Measurements from ENCODE around the gene SCN8A.
A peak's percentile ranks its signal among the peaks of the same experiment; 100 is the strongest.
"Not testable (repeated sequence)": the region's sequence is repeated elsewhere in the genome, so short reads cannot be mapped to it uniquely, and the experiment has no call there.

The SCN8A gene

GRCh38 chr12:51592034-51592705, 1.1 kb downstream of the SCN8A start:
- 3 to 8% methylated on average over 6 to 8 of the region's 11 CpGs for WGBS, 2 experiments (ENCODE audit: insufficient coverage in 2 of 2)
- peak overlapping the region; percentile 71 for H3K4me3 ChIP-seq (ENCODE audit: extremely low read depth, insufficient read depth, low read length, poor library complexity, severe bottlenecking)
- H3K27ac ChIP-seq (ENCODE audit: low read depth, low read length, severe bottlenecking), result no peak overlapping the region
- H3K36me3 ChIP-seq (ENCODE audit: control insufficient read depth, insufficient read depth, low read length), result no peaks in the 10 kb centered on the region
- peaks cover 4% of the 10 kb centered on the region for H3K4me1 ChIP-seq (ENCODE audit: control insufficient read depth, insufficient read depth, low read length, poor library complexity, severe bottlenecking)
- no peaks in the 10 kb centered on the region for H3K9me3 ChIP-seq (ENCODE audit: control insufficient read depth, low read length)

- no peak overlapping the region for H3K27ac ChIP-seq (ENCODE audit: low read depth, low read length, severe bottlenecking)
- 92 to 100% methylated on average over 2 of the region's 2 CpGs for WGBS, 2 experiments (ENCODE audit: insufficient coverage in 2 of 2)
- peaks cover 4% of the 10 kb centered on the region for H3K4me1 ChIP-seq (ENCODE audit: control insufficient read depth, insufficient read depth, low read length, poor library complexity, severe bottlenecking)
- no peaks in the 10 kb centered on the region for H3K9me3 ChIP-seq (ENCODE audit: control insufficient read depth, low read length)
- no peaks in the 10 kb centered on the region for H3K36me3 ChIP-seq (ENCODE audit: control insufficient read depth, insufficient read depth, low read length)
- no peak overlapping the region for H3K4me3 ChIP-seq (ENCODE audit: extremely low read depth, insufficient read depth, low read length, poor library complexity, severe bottlenecking)
These were observed 2.0 kb downstream of the SCN8A start for GRCh38 chr12:51593021-51593420.

GRCh38 chr12:51593539-51593938, 2.5 kb downstream of the SCN8A start:
- Histone ChIP-seq H3K4me1 (ENCODE audit: control insufficient read depth, insufficient read depth, low read length, poor library complexity, severe bottlenecking) (peaks cover 4% of the 10 kb centered on the region), H3K36me3 (ENCODE audit: control insufficient read depth, insufficient read depth, low read length) (no peaks in the 10 kb centered on the region), H3K27ac (ENCODE audit: low read depth, low read length, severe bottlenecking) (no peak overlapping the region), H3K4me3 (ENCODE audit: extremely low read depth, insufficient read depth, low read length, poor library complexity, severe bottlenecking) (no peak overlapping the region), H3K9me3 (ENCODE audit: control insufficient read depth, low read length) (no peaks in the 10 kb centered on the region)
- 61% methylated on average over 3 of the region's 5 CpGs; no CpG with 5 or more reads in 1 of the 2 experiments for WGBS, 2 experiments (ENCODE audit: insufficient coverage in 2 of 2)

GRCh38 chr12:51598156-51598555, 7.1 kb downstream of the SCN8A start:
- H3K9me3 ChIP-seq (ENCODE audit: control insufficient read depth, low read length), result no peaks in the 10 kb centered on the region
- H3K4me3 ChIP-seq (ENCODE audit: extremely low read depth, insufficient read depth, low read length, poor library complexity, severe bottlenecking), result no peak overlapping the region
- 75 to 83% methylated on average over 1 to 2 of the region's 4 CpGs for WGBS, 2 experiments (ENCODE audit: insufficient coverage in 2 of 2)
- no peaks in the 10 kb centered on the region for H3K36me3 ChIP-seq (ENCODE audit: control insufficient read depth, insufficient read depth, low read length)
- H3K27ac ChIP-seq (ENCODE audit: low read depth, low read length, severe bottlenecking), result no peak overlapping the region
- H3K4me1 ChIP-seq (ENCODE audit: control insufficient read depth, insufficient read depth, low read length, poor library complexity, severe bottlenecking), result no peaks in the 10 kb centered on the region

- Histone ChIP-seq H3K27ac (ENCODE audit: low read depth, low read length, severe bottlenecking) (no peak overlapping the region), H3K4me3 (ENCODE audit: extremely low read depth, insufficient read depth, low read length, poor library complexity, severe bottlenecking) (no peak overlapping the region), H3K36me3 (ENCODE audit: control insufficient read depth, insufficient read depth, low read length) (no peaks in the 10 kb centered on the region), H3K9me3 (ENCODE audit: control insufficient read depth, low read length) (no peaks in the 10 kb centered on the region), H3K4me1 (ENCODE audit: control insufficient read depth, insufficient read depth, low read length, poor library complexity, severe bottlenecking) (no peaks in the 10 kb centered on the region)
- WGBS, 2 experiments (ENCODE audit: insufficient coverage in 2 of 2), result no CpG with 5 or more reads among the region's 1 CpG
These were observed 9.7 kb downstream of the SCN8A start for GRCh38 chr12:51600721-51601120.

GRCh38 chr12:51601241-51601640, 10.2 kb downstream of the SCN8A start:
- H3K4me1 ChIP-seq (ENCODE audit: control insufficient read depth, insufficient read depth, low read length, poor library complexity, severe bottlenecking), result no peaks in the 10 kb centered on the region
- H3K4me3 ChIP-seq (ENCODE audit: extremely low read depth, insufficient read depth, low read length, poor library complexity, severe bottlenecking), result no peak overlapping the region
- no peaks in the 10 kb centered on the region for H3K36me3 ChIP-seq (ENCODE audit: control insufficient read depth, insufficient read depth, low read length)
- H3K9me3 ChIP-seq (ENCODE audit: control insufficient read depth, low read length), result no peaks in the 10 kb centered on the region
- no peak overlapping the region for H3K27ac ChIP-seq (ENCODE audit: low read depth, low read length, severe bottlenecking)

- no CpG with 5 or more reads among the region's 1 CpG for WGBS, 2 experiments (ENCODE audit: insufficient coverage in 2 of 2)
- H3K4me1 ChIP-seq (ENCODE audit: control insufficient read depth, insufficient read depth, low read length, poor library complexity, severe bottlenecking); H3K9me3 ChIP-seq (ENCODE audit: control insufficient read depth, low read length); H3K36me3 ChIP-seq (ENCODE audit: control insufficient read depth, insufficient read depth, low read length); H3K4me3 ChIP-seq (ENCODE audit: extremely low read depth, insufficient read depth, low read length, poor library complexity, severe bottlenecking); H3K27ac ChIP-seq (ENCODE audit: low read depth, low read length, severe bottlenecking): not testable (repeated sequence)
These were observed 14.9 kb downstream of the SCN8A start for GRCh38 chr12:51605896-51606295.

- H3K4me3 ChIP-seq (ENCODE audit: extremely low read depth, insufficient read depth, low read length, poor library complexity, severe bottlenecking); H3K36me3 ChIP-seq (ENCODE audit: control insufficient read depth, insufficient read depth, low read length); H3K4me1 ChIP-seq (ENCODE audit: control insufficient read depth, insufficient read depth, low read length, poor library complexity, severe bottlenecking); H3K9me3 ChIP-seq (ENCODE audit: control insufficient read depth, low read length); H3K27ac ChIP-seq (ENCODE audit: low read depth, low read length, severe bottlenecking): not testable (repeated sequence)
- 100% methylated on average over 1 to 2 of the region's 2 CpGs for WGBS, 2 experiments (ENCODE audit: insufficient coverage in 2 of 2)
These were observed 16.2 kb downstream of the SCN8A start for GRCh38 chr12:51607197-51607596.

GRCh38 chr12:51620448-51620847, 29.4 kb downstream of the SCN8A start:
- Histone ChIP-seq H3K4me1 (ENCODE audit: control insufficient read depth, insufficient read depth, low read length, poor library complexity, severe bottlenecking) (peaks cover 17% of the 10 kb centered on the region), H3K9me3 (ENCODE audit: control insufficient read depth, low read length) (no peaks in the 10 kb centered on the region), H3K27ac (ENCODE audit: low read depth, low read length, severe bottlenecking) (no peak overlapping the region), H3K36me3 (ENCODE audit: control insufficient read depth, insufficient read depth, low read length) (no peaks in the 10 kb centered on the region), H3K4me3 (ENCODE audit: extremely low read depth, insufficient read depth, low read length, poor library complexity, severe bottlenecking) (no peak overlapping the region)
- whole genome bisulfite sequencing, 2 experiments (ENCODE audit: insufficient coverage in 2 of 2), result no CpG with 5 or more reads among the region's 4 CpGs

- WGBS, 2 experiments (ENCODE audit: insufficient coverage in 2 of 2), result 75 to 85% methylated on average over 4 of the region's 7 CpGs
- Histone ChIP-seq H3K9me3 (ENCODE audit: control insufficient read depth, low read length) (no peaks in the 10 kb centered on the region), H3K4me3 (ENCODE audit: extremely low read depth, insufficient read depth, low read length, poor library complexity, severe bottlenecking) (no peak overlapping the region), H3K36me3 (ENCODE audit: control insufficient read depth, insufficient read depth, low read length) (no peaks in the 10 kb centered on the region), H3K27ac (ENCODE audit: low read depth, low read length, severe bottlenecking) (no peak overlapping the region), H3K4me1 (ENCODE audit: control insufficient read depth, insufficient read depth, low read length, poor library complexity, severe bottlenecking) (peaks cover 17% of the 10 kb centered on the region)
These were observed 30.3 kb downstream of the SCN8A start for GRCh38 chr12:51621156-51621922.

GRCh38 chr12:51622564-51622963, 31.5 kb downstream of the SCN8A start:
- no peaks in the 10 kb centered on the region for H3K9me3 ChIP-seq (ENCODE audit: control insufficient read depth, low read length)
- no peaks in the 10 kb centered on the region for H3K36me3 ChIP-seq (ENCODE audit: control insufficient read depth, insufficient read depth, low read length)
- H3K4me1 ChIP-seq (ENCODE audit: control insufficient read depth, insufficient read depth, low read length, poor library complexity, severe bottlenecking), result peaks cover 17% of the 10 kb centered on the region
- H3K27ac ChIP-seq (ENCODE audit: low read depth, low read length, severe bottlenecking), result no peak overlapping the region
- WGBS, 2 experiments (ENCODE audit: insufficient coverage in 2 of 2), result no CpG with 5 or more reads among the region's 1 CpG
- no peak overlapping the region for H3K4me3 ChIP-seq (ENCODE audit: extremely low read depth, insufficient read depth, low read length, poor library complexity, severe bottlenecking)

Data from mesodermal cell (in vitro differentiated cells).